Heart left ventricle (tissue), 13 donors: ENCODE results near the gene CALCOCO1.

Experiments
- CTCF ChIP-seq, 12 donors: fragments of 200-600 bp; sonication (generic) in 4 of 12; IDR thresholded peaks; one replicate each; pipeline versions ENCODE4 v1.5.0 to v1.8.0; 2018 to 2022; ENCODE audit warnings: antibody characterized with exemption in 12 of 12, mild to moderate bottlenecking in 5 of 12
- POLR2A ChIP-seq, 2 donors: fragments of 450-650 bp; IDR thresholded peaks; one replicate each; pipeline ENCODE4 v1.6.1; 2017; ENCODE audit warnings: antibody characterized with exemption in 2 of 2, mild to moderate bottlenecking in 2 of 2, moderate library complexity in 2 of 2
- donor health status: ischemic (EF 13 %, LVEDD 7.1; RV severe dilation, severe dysfunction).
- donor health status: DM: no; HTN: yes; CAD: no.
- donor health status: DM: no; HTN: no; CAD: no.
- donor health status: ischemic (EF 25% LVEDD 6.9; RV normal size, moderate dysfunction).
- donor health status: ischemic (EF 25% LVEDD 5.7; RV mildly dilated, moderate dysfunction).
- donor health status: ischemic (EF 35%, LVEDD 5.7; RV mildly dilated, moderate dysfunction).
- donor health status: nonischemic (EF 11% LVEDD 7.7; RV severe dilation, severe dysfunction).
- donor health status: DM: yes; HTN: yes; CAD: no.
- donor health status: PGD.
- donor health status: ischemic (EF 29% LVEDD 5.4; RV normal size, mild dysfunction).
- donor health status: nonischemic (EF 23%, LVEDD 6.1; RV moderate dilation, normal function).

- TF ChIP-seq POLR2A (IDR thresholded peaks at IDR 0.05): no peak
- no peak for TF ChIP-seq CTCF (IDR thresholded peaks at IDR 0.05)
Observed at GRCh38 chr12:53744751-53745150, 17.5 kb upstream of the CALCOCO1 start.
